ENCODE results near the gene MYO1E.

MYO1E gene

GRCh38 chr15:59173194-59173593, 199.5 kb downstream of the MYO1E start:
- TF ChIP-seq CREB5 (CRISPR knock-in tag; IDR thresholded peaks at IDR 0.05; ENCODE audit: low read depth) (no peak), CSDC2 (CRISPR knock-in tag; IDR thresholded peaks at IDR 0.05) (no peak), GLIS3 (CRISPR knock-in tag; IDR thresholded peaks at IDR 0.05) (no peak), CSRNP3 (CRISPR knock-in tag; IDR thresholded peaks at IDR 0.05) (no peak), ESRRG (CRISPR knock-in tag; IDR thresholded peaks at IDR 0.05) (no peak), ZNF70 (CRISPR knock-in tag; IDR thresholded peaks at IDR 0.05) (no peak), TSHZ2 (CRISPR knock-in tag; IDR thresholded peaks at IDR 0.05) (no peak), TCF4 (CRISPR knock-in tag; IDR thresholded peaks at IDR 0.05; ENCODE audit: borderline replicate concordance) (no peak)
- ATAC-seq, result no peak

GRCh38 chr15:59172289-59172901, 200.3 kb downstream of the MYO1E start:
- ATAC-seq, result no peak
- no peak for TF ChIP-seq POU6F1 (CRISPR knock-in tag; IDR thresholded peaks at IDR 0.05; ENCODE audit: borderline replicate concordance, low read depth)
- no peak for TF ChIP-seq OSR1 (CRISPR knock-in tag; IDR thresholded peaks at IDR 0.05)
- no peak for TF ChIP-seq ARNTL (CRISPR knock-in tag; IDR thresholded peaks at IDR 0.05; ENCODE audit: borderline replicate concordance, low read depth)
- TF ChIP-seq CREB5 (CRISPR knock-in tag; IDR thresholded peaks at IDR 0.05; ENCODE audit: low read depth), result no peak
- no peak for TF ChIP-seq TSHZ2 (CRISPR knock-in tag; IDR thresholded peaks at IDR 0.05)
- TF ChIP-seq CSDC2 (CRISPR knock-in tag; IDR thresholded peaks at IDR 0.05), result no peak
- TF ChIP-seq ISL1 (CRISPR knock-in tag; IDR thresholded peaks at IDR 0.05), result no peak
- TF ChIP-seq BACH2 (CRISPR knock-in tag; IDR thresholded peaks at IDR 0.05; ENCODE audit: borderline replicate concordance), result no peak
- no peak for TF ChIP-seq ZFP30 (CRISPR knock-in tag; IDR thresholded peaks at IDR 0.05)
- TF ChIP-seq GLIS3 (CRISPR knock-in tag; IDR thresholded peaks at IDR 0.05), result no peak
- no peak for TF ChIP-seq PPARA (CRISPR knock-in tag; IDR thresholded peaks at IDR 0.05; ENCODE audit: borderline replicate concordance)
- TF ChIP-seq TCF4 (CRISPR knock-in tag; IDR thresholded peaks at IDR 0.05; ENCODE audit: borderline replicate concordance), result no peak
- TF ChIP-seq ZFP3 (CRISPR knock-in tag; IDR thresholded peaks at IDR 0.05), result no peak
- TF ChIP-seq RARB (CRISPR knock-in tag; IDR thresholded peaks at IDR 0.05), result no peak

- no peak for ATAC-seq
- TF ChIP-seq POU6F1 (CRISPR knock-in tag; IDR thresholded peaks at IDR 0.05; ENCODE audit: borderline replicate concordance, low read depth) (no peak), SNAI2 (CRISPR knock-in tag; IDR thresholded peaks at IDR 0.05) (no peak), ZNF8 (CRISPR knock-in tag; IDR thresholded peaks at IDR 0.05) (no peak), TOX (CRISPR knock-in tag; IDR thresholded peaks at IDR 0.05; ENCODE audit: borderline replicate concordance) (no peak), TSHZ2 (CRISPR knock-in tag; IDR thresholded peaks at IDR 0.05) (no peak)
These were observed 201.6 kb downstream of the MYO1E start for GRCh38 chr15:59171067-59171397.
